Choroid plexus epithelial cell (primary cell): Measurements from ENCODE around the gene EFCAB9.

Experiments used
- DNase-seq: peaks from one replicate; pipeline ENCODE4 v3.0.0-alpha.2; 2010; ENCODE audit warnings: low read depth
- H3K4me3 ChIP-seq: 2 replicates; pipeline ENCODE4 v1.5.1; 2011; ENCODE audit warnings: low read depth, mild to moderate bottlenecking, control low read depth, low read length, moderate library complexity
- CTCF ChIP-seq: conservative IDR thresholded peaks from 2 replicates; pipeline ENCODE4 v1.5.1; 2011; ENCODE audit warnings: low read depth, mild to moderate bottlenecking, control low read depth, inconsistent platforms, low read length, moderate library complexity

EFCAB9 gene

DNA sequence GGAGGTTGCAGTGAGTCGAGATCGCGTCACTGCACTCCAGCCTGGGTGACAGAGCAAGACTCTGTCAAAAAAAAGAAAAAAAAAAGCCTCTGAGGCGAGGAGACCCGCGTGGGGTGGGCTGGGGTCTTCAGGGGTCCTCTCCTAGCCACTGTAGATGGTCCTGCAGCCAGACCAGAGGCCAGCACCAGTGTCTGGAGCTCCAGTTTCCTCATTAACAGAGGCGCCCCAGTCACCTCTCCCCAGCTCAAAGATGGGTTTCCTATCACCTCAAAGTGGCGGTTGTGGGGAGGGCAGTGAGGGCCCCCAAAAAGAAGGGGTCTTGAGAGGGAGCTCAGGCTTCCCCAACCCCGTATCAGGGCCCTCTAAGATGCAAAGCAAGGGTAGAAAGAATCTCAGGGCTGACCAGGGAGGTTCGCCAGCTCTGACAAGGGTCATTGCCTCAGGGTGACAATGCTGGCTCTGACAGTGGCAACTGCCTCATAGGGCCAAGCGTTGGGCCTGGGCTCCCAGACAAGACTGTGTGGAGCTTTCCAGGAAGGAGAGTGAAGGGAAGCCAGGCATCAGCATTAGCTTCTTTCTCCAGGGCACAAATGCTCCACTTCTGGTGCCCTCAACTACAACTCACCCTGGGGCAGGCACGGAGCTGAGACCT is 20.9 kb upstream of the EFCAB9 start:
- TF ChIP-seq CTCF = no peak
- no peak overlapping the region for H3K4me3 ChIP-seq

GRCh38 chr5:172173564-172174153 is 20.3 kb upstream of the EFCAB9 start:
- DNase-seq = peak; percentile 88
- TF ChIP-seq CTCF = no peak
- no peak overlapping the region for H3K4me3 ChIP-seq

More for the DNA sequence above, 20.9 kb upstream of the EFCAB9 start:
- DNase-seq = no peak

DNA sequence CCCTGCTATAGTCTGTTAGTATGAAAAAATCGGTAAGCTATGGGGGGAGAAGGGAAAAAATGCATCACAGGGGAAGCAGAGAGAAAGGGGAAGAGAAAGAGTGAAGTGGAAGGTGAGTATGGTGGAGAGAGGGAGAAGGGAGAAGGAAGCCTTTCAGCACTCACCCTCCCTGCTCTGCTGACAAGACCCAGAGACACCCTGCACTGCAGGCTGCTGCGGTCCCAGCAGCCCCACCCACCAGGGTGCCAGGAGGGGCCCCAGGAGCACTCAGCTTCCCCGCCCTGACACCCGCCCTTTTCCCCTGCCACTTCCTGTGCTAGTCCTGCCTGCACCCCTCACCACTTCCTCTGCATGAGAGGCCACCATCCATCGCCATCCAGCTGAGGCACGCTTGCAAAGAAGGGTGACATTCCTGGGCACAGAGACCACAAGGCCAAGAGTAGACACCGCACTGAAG is 18.7 kb upstream of the EFCAB9 start:
- no peak for TF ChIP-seq CTCF
- no peak overlapping the region for H3K4me3 ChIP-seq
- no peak for DNase-seq

GRCh38 chr5:172177176-172177575 is 16.8 kb upstream of the EFCAB9 start:
- TF ChIP-seq CTCF = no peak
- no peak for DNase-seq
- no peak overlapping the region for H3K4me3 ChIP-seq

GRCh38 chr5:172178301-172178987 is 15.5 kb upstream of the EFCAB9 start:
- no peak for TF ChIP-seq CTCF
- no peak overlapping the region for H3K4me3 ChIP-seq
- DNase-seq = no peak

GRCh38 chr5:172178991-172179989 is 14.7 kb upstream of the EFCAB9 start:
- TF ChIP-seq CTCF = no peak
- peak overlapping the region; percentile 34 for H3K4me3 ChIP-seq
- DNase-seq = peak; percentile 79
